ENCODE measurements around the gene ALG2. TPM values are rescaled to one million over a fixed set of nuclear protein-coding genes. Genes with fewer than 3 reads are reported as not detected.

Gene ALG2, protein sequence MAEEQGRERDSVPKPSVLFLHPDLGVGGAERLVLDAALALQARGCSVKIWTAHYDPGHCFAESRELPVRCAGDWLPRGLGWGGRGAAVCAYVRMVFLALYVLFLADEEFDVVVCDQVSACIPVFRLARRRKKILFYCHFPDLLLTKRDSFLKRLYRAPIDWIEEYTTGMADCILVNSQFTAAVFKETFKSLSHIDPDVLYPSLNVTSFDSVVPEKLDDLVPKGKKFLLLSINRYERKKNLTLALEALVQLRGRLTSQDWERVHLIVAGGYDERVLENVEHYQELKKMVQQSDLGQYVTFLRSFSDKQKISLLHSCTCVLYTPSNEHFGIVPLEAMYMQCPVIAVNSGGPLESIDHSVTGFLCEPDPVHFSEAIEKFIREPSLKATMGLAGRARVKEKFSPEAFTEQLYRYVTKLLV
- polyA plus RNA-seq, result 10 to 100 TPM; 12.4 to 45.5 (median 20.6) TPM
- long read RNA-seq, donor 1, transcript ALG2-203 (2 exons, 1,880 nt), result major isoform, 35 of 41 reads
- long read RNA-seq, donor 1, transcript ALG2-201 (3 exons, 2,966 nt), result minor isoform, 6 of 41 reads
- long read RNA-seq, donor 1, partial matches to known transcripts, result 0 of 41 reads
- long read RNA-seq, donor 1, other reads (novel, unspliced or antisense), result 0 of 41 reads
- long read RNA-seq, donor 2, transcript ALG2-203 (2 exons, 1,880 nt), result major isoform, 10 of 10 reads
- long read RNA-seq, donor 2, partial matches to known transcripts, result 0 of 10 reads
- long read RNA-seq, donor 2, other reads (novel, unspliced or antisense), result 0 of 10 reads
- long read RNA-seq, donor 3, transcript ALG2-203 (2 exons, 1,880 nt), result major isoform, 13 of 13 reads
- long read RNA-seq, donor 3, partial matches to known transcripts, result 0 of 13 reads
- long read RNA-seq, donor 3, other reads (novel, unspliced or antisense), result 0 of 13 reads
- long read RNA-seq, donor 4, partial matches to known transcripts, result 0 of 1 reads
- long read RNA-seq, donor 4, other reads (novel, unspliced or antisense), result 0 of 1 reads
- long read RNA-seq, donor 5, partial matches to known transcripts, result 0 of 5 reads
- long read RNA-seq, donor 5, other reads (novel, unspliced or antisense), result 0 of 5 reads
- long read RNA-seq, donor 6, transcript ALG2-203 (2 exons, 1,880 nt), result major isoform, 14 of 16 reads
- long read RNA-seq, donor 6, partial matches to known transcripts, result 0 of 16 reads
- long read RNA-seq, donor 6, other reads (novel, unspliced or antisense), result 0 of 16 reads
- long read RNA-seq, donor 7, transcript ALG2-203 (2 exons, 1,880 nt), result major isoform, 14 of 14 reads
- long read RNA-seq, donor 7, partial matches to known transcripts, result 0 of 14 reads
- long read RNA-seq, donor 7, other reads (novel, unspliced or antisense), result 0 of 14 reads
- long read RNA-seq, donor 8, partial matches to known transcripts, result 0 of 2 reads
- long read RNA-seq, donor 8, other reads (novel, unspliced or antisense), result 0 of 2 reads
- long read RNA-seq, donor 9, transcript ALG2-203 (2 exons, 1,880 nt), result major isoform, 6 of 6 reads
- long read RNA-seq, donor 9, partial matches to known transcripts, result 0 of 6 reads
- long read RNA-seq, donor 9, other reads (novel, unspliced or antisense), result 0 of 6 reads
- long read RNA-seq, donor 10, transcript ALG2-203 (2 exons, 1,880 nt), result major isoform, 26 of 28 reads
- long read RNA-seq, donor 10, partial matches to known transcripts, result 0 of 28 reads
- long read RNA-seq, donor 10, other reads (novel, unspliced or antisense), result 0 of 28 reads

DNA sequence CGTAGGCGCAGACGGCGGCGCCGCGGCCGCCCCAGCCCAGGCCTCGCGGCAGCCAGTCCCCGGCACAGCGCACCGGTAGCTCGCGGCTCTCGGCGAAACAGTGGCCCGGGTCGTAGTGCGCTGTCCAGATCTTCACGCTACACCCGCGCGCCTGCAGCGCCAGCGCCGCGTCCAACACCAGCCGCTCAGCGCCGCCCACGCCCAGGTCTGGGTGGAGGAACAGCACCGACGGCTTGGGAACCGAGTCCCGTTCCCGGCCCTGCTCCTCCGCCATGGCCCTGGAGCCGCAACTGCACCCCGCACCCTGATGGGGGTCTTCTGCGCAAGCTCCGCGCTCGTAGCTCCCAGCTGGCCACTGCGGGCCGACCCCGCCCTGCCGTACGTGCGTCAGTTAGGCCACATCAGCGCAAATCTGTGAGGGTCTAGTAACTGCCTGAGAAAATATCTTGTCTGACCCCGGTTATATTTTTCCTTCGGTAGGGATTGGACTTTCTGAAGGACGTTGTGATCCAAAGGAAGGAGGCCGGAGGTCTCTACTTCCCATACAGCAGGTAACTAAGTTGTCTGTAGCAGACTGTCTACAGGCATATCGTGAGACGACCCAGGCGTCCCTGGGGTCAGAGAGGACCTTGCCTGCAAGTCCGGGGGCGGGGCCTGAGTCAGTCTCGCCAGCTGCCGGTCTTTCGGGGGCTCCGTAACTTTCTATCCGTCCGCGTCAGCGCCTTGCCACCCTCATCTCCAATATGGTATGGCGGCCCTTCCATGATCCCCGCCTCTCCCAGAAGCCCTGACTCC, at the start of gene ALG2, which contains the start of gene SEC61B:
Gene ALG2, minus strand, starts transcription at position 322 of the 795 bp plus-strand sequence. Its CDS starts 48 bp downstream, at position 274.
Gene SEC61B, plus strand, starts transcription at position 662 of the 795 bp plus-strand sequence. Its CDS starts 82 bp downstream, at position 744.
- Histone ChIP-seq H3K9me3 (ENCODE audit: control insufficient read depth in 2 of 2, insufficient read depth in 1 of 2, low read depth in 1 of 2, low read length in 1 of 2) (no peaks in the 10 kb centered on the region), H3K27me3 (ENCODE audit: control insufficient read depth in 3 of 3, insufficient read depth in 3 of 3, low read length in 3 of 3) (no peaks in the 10 kb centered on the region), H3K4me1 (ENCODE audit: control insufficient read depth in 3 of 3, insufficient read depth in 2 of 3, low read depth in 1 of 3, low read length in 2 of 3) (peaks cover 0 to 14% (median 7%) of the 10 kb centered on the region in 3 donors), H3K36me3 (ENCODE audit: control insufficient read depth in 3 of 3, insufficient read depth in 2 of 3, low read depth in 1 of 3, low read length in 3 of 3) (peaks cover 3 to 17% (median 6%) of the 10 kb centered on the region in 3 donors), H3K4me3 (ENCODE audit: low read depth in 1 of 3, low read length in 3 of 3) (peak within 1 kb of the TSS; percentile 88 to 94 (median 93)), H3K27ac (ENCODE audit: low read depth in 1 of 3, low read length in 2 of 3) (peak within 1 kb of the TSS; percentile 94 to 98 (median 96))
- DNase-seq (peak; percentile 92 to 98), FAIRE-seq (no peak)
- WGBS, 3 donors, result 0 to 1% (median 0%) methylated on average over 64 to 70 of the region's 70 CpGs

DNA sequence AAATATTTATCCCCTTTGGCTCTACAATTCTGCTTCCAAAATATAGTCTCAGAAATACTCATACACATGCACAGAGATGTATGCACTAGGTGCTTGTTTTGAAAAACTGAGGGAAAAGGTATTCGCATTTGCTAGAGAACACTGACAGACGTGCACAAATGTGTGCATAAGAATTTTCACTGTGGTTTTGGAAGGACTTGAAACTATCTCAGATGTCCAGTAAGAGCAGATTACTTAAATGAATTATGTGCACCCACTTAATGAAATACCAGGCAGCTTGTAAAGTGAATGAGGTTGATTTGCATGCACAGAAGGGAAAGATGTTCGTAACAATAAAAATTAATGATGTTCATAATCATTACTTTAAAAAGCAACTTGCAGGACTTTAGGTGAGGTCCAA, 48.7 kb upstream of the ALG2 start:
- Histone ChIP-seq H3K9me3 (ENCODE audit: control insufficient read depth in 2 of 2, insufficient read depth in 1 of 2, low read depth in 1 of 2, low read length in 1 of 2) (no peaks in the 10 kb centered on the region), H3K4me3 (ENCODE audit: low read depth in 1 of 3, low read length in 3 of 3) (no peak overlapping the region), H3K27me3 (ENCODE audit: control insufficient read depth in 3 of 3, insufficient read depth in 3 of 3, low read length in 3 of 3) (peaks cover 0 to 2% (median 0%) of the 10 kb centered on the region in 3 donors), H3K27ac (ENCODE audit: low read depth in 1 of 3, low read length in 2 of 3) (no peak overlapping the region), H3K4me1 (ENCODE audit: control insufficient read depth in 3 of 3, insufficient read depth in 2 of 3, low read depth in 1 of 3, low read length in 2 of 3) (no peaks in the 10 kb centered on the region), H3K36me3 (ENCODE audit: control insufficient read depth in 3 of 3, insufficient read depth in 2 of 3, low read depth in 1 of 3, low read length in 3 of 3) (no peaks in the 10 kb centered on the region)
- 62 to 67% (median 64%) methylated on average over 3 of the region's 3 CpGs for WGBS, 3 donors
- DNase-seq (no peak), FAIRE-seq (no peak)

DNA sequence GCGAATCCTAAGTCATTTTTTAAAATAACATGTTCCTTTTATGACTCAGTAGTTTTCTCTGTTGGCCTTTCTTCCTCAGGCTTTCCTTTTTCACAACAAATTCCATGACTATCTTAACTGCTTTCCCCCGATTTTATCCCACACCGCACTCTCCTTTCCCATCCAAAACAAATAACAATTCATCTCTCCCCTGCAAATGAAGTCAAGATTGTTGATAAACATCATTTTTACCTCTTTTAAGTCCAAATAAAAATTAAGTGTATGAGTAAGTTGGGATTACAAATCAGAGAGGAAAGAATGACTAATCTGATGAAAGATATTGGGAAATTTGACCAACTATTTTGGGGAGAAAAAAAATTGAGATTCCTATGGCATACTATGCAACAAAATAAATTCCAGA, 47.7 kb upstream of the ALG2 start:
- FAIRE-seq, result no peak
- DNase-seq, result no peak
- Histone ChIP-seq H3K9me3 (ENCODE audit: control insufficient read depth in 2 of 2, insufficient read depth in 1 of 2, low read depth in 1 of 2, low read length in 1 of 2) (no peaks in the 10 kb centered on the region), H3K27ac (ENCODE audit: low read depth in 1 of 3, low read length in 2 of 3) (no peak overlapping the region), H3K27me3 (ENCODE audit: control insufficient read depth in 3 of 3, insufficient read depth in 3 of 3, low read length in 3 of 3) (peaks cover 0 to 2% (median 0%) of the 10 kb centered on the region in 3 donors), H3K4me3 (ENCODE audit: low read depth in 1 of 3, low read length in 3 of 3) (no peak overlapping the region), H3K4me1 (ENCODE audit: control insufficient read depth in 3 of 3, insufficient read depth in 2 of 3, low read depth in 1 of 3, low read length in 2 of 3) (no peaks in the 10 kb centered on the region), H3K36me3 (ENCODE audit: control insufficient read depth in 3 of 3, insufficient read depth in 2 of 3, low read depth in 1 of 3, low read length in 3 of 3) (no peaks in the 10 kb centered on the region)
- 67 to 75% (median 69%) methylated on average over 3 of the region's 3 CpGs for WGBS, 3 donors

DNA sequence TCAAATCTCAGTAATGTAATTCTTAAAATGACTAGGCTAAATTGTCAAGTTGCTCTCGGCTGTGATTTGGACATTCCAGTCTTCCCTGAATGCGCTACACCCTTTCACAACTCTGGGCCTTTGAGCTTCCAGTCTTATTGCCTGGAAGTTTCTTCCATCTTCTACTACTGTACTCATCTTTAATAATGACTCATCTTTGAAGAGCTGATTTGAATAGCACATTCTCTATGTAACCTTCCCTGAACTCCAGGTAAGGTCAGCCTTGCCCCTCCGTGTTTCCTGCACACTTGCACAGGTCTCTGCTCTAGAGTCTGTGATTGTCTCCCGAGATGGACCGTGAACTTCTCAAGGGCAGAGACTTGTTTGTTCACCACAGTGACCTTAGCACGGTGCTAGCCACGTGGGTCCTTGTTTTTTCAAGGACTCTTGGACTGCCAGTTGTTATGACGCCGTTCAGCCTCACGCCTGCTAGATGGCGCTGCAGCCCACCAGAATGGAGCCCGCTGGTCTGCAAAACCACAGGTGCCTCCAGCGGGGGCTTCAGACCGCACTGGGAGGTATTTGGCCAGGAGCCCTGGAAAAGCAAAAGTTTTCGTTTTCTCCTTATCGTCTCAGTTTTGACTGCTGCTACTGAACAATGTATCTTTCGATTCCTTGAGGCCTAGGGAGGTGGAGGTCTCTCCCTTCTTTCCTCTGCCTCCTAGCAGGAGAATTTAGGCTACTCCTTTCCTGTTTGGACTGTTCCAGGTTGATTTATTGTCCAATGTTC, 44.7 kb upstream of the ALG2 start:
- Histone ChIP-seq H3K4me1 (ENCODE audit: control insufficient read depth in 3 of 3, insufficient read depth in 2 of 3, low read depth in 1 of 3, low read length in 2 of 3) (no peaks in the 10 kb centered on the region), H3K27ac (ENCODE audit: low read depth in 1 of 3, low read length in 2 of 3) (no peak overlapping the region), H3K27me3 (ENCODE audit: control insufficient read depth in 3 of 3, insufficient read depth in 3 of 3, low read length in 3 of 3) (peaks cover 0 to 2% (median 0%) of the 10 kb centered on the region in 3 donors), H3K4me3 (ENCODE audit: low read depth in 1 of 3, low read length in 3 of 3) (no peak overlapping the region), H3K36me3 (ENCODE audit: control insufficient read depth in 3 of 3, insufficient read depth in 2 of 3, low read depth in 1 of 3, low read length in 3 of 3) (no peaks in the 10 kb centered on the region), H3K9me3 (ENCODE audit: control insufficient read depth in 2 of 2, insufficient read depth in 1 of 2, low read depth in 1 of 2, low read length in 1 of 2) (no peaks in the 10 kb centered on the region)
- FAIRE-seq, result no peak
- DNase-seq, result peak; percentile 61 to 83
- 15 to 18% (median 18%) methylated on average over 17 of the region's 17 CpGs for whole genome bisulfite sequencing, 3 donors

DNA sequence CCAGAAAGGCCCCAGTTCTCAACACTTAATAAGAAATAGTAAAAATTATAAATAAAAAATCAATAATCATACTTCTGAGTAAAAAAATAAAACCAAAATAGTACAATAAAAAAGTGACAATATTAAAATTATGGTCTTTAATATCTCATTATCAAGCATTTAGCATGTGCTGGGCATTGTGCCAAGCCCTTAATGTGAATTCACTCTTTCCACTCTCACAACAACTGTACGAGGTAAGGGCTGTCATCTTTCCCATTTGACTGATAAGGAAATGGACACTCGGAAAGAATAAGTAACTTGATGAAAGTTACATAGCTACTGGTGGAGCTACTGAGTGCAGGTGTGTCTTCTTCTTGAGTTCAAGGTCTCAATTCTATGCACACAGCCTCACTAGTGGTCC, 43.9 kb upstream of the ALG2 start:
- FAIRE-seq (no peak), DNase-seq (no peak)
- H3K27me3 ChIP-seq (ENCODE audit: control insufficient read depth in 3 of 3, insufficient read depth in 3 of 3, low read length in 3 of 3), result peaks cover 0 to under 1% (median 0%) of the 10 kb centered on the region in 3 donors
- H3K36me3 ChIP-seq (ENCODE audit: control insufficient read depth in 3 of 3, insufficient read depth in 2 of 3, low read depth in 1 of 3, low read length in 3 of 3), result no peaks in the 10 kb centered on the region
- no peaks in the 10 kb centered on the region for H3K9me3 ChIP-seq (ENCODE audit: control insufficient read depth in 2 of 2, insufficient read depth in 1 of 2, low read depth in 1 of 2, low read length in 1 of 2)
- WGBS, 3 donors, result 29 to 47% (median 46%) methylated on average over 2 of the region's 2 CpGs
- no peaks in the 10 kb centered on the region for H3K4me1 ChIP-seq (ENCODE audit: control insufficient read depth in 3 of 3, insufficient read depth in 2 of 3, low read depth in 1 of 3, low read length in 2 of 3)
- no peak overlapping the region for H3K27ac ChIP-seq (ENCODE audit: low read depth in 1 of 3, low read length in 2 of 3)
- no peak overlapping the region for H3K4me3 ChIP-seq (ENCODE audit: low read depth in 1 of 3, low read length in 3 of 3)

DNA sequence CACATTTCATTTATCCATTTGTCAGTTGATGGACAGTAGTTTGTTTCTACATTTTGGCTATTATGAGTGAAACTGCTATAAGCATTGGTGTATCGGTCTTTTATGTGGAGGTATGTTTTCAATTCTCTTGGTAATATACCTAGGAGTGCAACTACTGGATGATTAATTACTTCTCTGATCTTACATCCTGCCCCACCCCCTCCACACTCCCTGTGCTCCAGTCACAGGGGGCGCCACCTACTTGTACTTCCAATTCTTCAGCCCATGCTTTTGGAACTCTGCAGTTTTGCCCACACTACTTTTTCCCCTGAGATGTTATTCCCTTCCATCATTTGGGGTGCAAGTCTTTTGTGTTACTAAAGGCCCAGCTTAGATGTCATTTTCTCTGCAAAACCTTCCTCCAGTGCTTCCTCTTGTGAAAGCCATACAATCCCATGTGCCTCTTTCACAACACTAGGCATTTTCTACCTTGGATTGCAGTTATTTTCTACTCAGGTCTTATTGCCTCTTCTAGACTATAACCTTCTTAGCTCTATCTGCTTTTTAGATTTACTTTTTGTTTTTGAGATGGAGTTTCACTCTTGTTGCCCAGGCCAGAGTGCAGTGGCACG, 42.4 kb upstream of the ALG2 start:
- no peak overlapping the region for H3K4me3 ChIP-seq (ENCODE audit: low read depth in 1 of 3, low read length in 3 of 3)
- no peaks in the 10 kb centered on the region for H3K9me3 ChIP-seq (ENCODE audit: control insufficient read depth in 2 of 2, insufficient read depth in 1 of 2, low read depth in 1 of 2, low read length in 1 of 2)
- H3K4me1 ChIP-seq (ENCODE audit: control insufficient read depth in 3 of 3, insufficient read depth in 2 of 3, low read depth in 1 of 3, low read length in 2 of 3), result peaks cover 0 to 2% (median 0%) of the 10 kb centered on the region in 3 donors
- no peaks in the 10 kb centered on the region for H3K36me3 ChIP-seq (ENCODE audit: control insufficient read depth in 3 of 3, insufficient read depth in 2 of 3, low read depth in 1 of 3, low read length in 3 of 3)
- H3K27me3 ChIP-seq (ENCODE audit: control insufficient read depth in 3 of 3, insufficient read depth in 3 of 3, low read length in 3 of 3), result no peaks in the 10 kb centered on the region
- WGBS, 3 donors, result 84 to 88% (median 86%) methylated on average over 3 of the region's 3 CpGs
- FAIRE-seq, result no peak
- no peak overlapping the region for H3K27ac ChIP-seq (ENCODE audit: low read depth in 1 of 3, low read length in 2 of 3)
- DNase-seq, result no peak

Measured in small intestine (tissue), 16 donors.